Fibroblast of lung (primary cell): ENCODE data around the gene FKBP9.

Source experiments
- CTCF ChIP-seq, 2 donors: IDR thresholded peaks in 1 of 2; conservative IDR thresholded peaks in 1 of 2; 1 replicate in 1 of 2; 2 replicates in 1 of 2; pipeline ENCODE4 v1.5.1; 2011 to 2012; ENCODE audit warnings: low read length in 2 of 2, control low read depth in 1 of 2, inconsistent platforms in 1 of 2, low read depth in 1 of 2, mild to moderate bottlenecking in 1 of 2
- EZH2 ChIP-seq: IDR thresholded peaks from 2 replicates; pipeline ENCODE4 v1.5.1; 2012; ENCODE audit warnings: low read length, control low read depth, mild to moderate bottlenecking; ENCODE audit errors: missing control alignments

GRCh38 chr7:32937344-32938174 is 19.7 kb upstream of the FKBP9 start:
- TF ChIP-seq CTCF (conservative IDR thresholded peaks at IDR 0.05 in 1 of 2, IDR thresholded peaks at IDR 0.05 in 1 of 2; ENCODE audit: low read depth in 1 of 2, low read length in 2 of 2): no peak
- TF ChIP-seq EZH2: no peak
